ENCODE data around the gene PYGM. TPM values are rescaled to one million over a fixed set of nuclear protein-coding genes. Genes with fewer than 3 reads are reported as not detected.

Gene PYGM
- total RNA-seq, 1 experiment from 2014 or later = 1.7 TPM

GRCh38 chr11:64765851-64766665 lies 6.3 kb upstream of the PYGM start:
- Histone ChIP-seq H3K9ac (ENCODE audit: low read length) (no peak overlapping the region), H3K27ac (ENCODE audit: low read depth, low read length) (no peak overlapping the region), H2AFZ (ENCODE audit: low read depth, low read length, poor library complexity, severe bottlenecking) (no peak overlapping the region), H3K79me2 (ENCODE audit: insufficient read depth, low read length) (peaks cover 63% of the 10 kb centered on the region), H3K9me3 (ENCODE audit: control insufficient read depth in 1 of 2, insufficient read depth in 1 of 2, low read depth in 1 of 2, low read length in 2 of 2) (no peaks in the 10 kb centered on the region), H3K4me1 (ENCODE audit: control insufficient read depth in 1 of 2, insufficient read depth in 2 of 2, low read length in 2 of 2) (peaks cover 0 to 5% of the 10 kb centered on the region in 2 experiments; a peak in 1 of 4 replicates), H4K20me1 (ENCODE audit: insufficient read depth) (peaks cover 31% of the 10 kb centered on the region; the same call in 1 of the 2 replicates), H3K9me2 (ENCODE audit: insufficient read depth) (no peaks in the 10 kb centered on the region), H3K4me2 (ENCODE audit: low read length) (no peak overlapping the region), H3K27me3 (ENCODE audit: insufficient read depth, low read length) (no peaks in the 10 kb centered on the region), H3K4me3 (replicated peaks in 1 of 2; ENCODE audit: low read depth in 1 of 2, low read length in 2 of 2) (no peak overlapping the region), H3K36me3 (ENCODE audit: control insufficient read depth in 1 of 2, insufficient read depth in 2 of 2, low read length in 2 of 2) (peaks cover 71 to 77% of the 10 kb centered on the region in 2 experiments)
- ChIA-PET CTCF (no interaction called here), POLR2A (interaction anchor here (1.4 kb wide), 1 partner anchor 13 kb away, joined by 3 read pairs; no protein-coding TSS in a partner anchor), RAD21 (ENCODE audit: low non-redundant PET in 1 of 2, low total read pairs in 2 of 2, uncharacterized antibody in 2 of 2, unreplicated experiment in 2 of 2) (no interaction called here)
- intact Hi-C loops (cut with micrococcal nuclease) = no loop called here
- DNase-seq (ENCODE audit: low read depth, low spot score) (no peak), ATAC-seq (no peak)
- BruUV-seq (replicated peaks) = no TSS peak
- TF ChIP-seq SIN3A (IDR thresholded peaks at IDR 0.05; ENCODE audit: low read depth) = no peak
- TF ChIP-seq RAD21 (IDR thresholded peaks at IDR 0.05; ENCODE audit: low read depth) = no peak

- BruUV-seq (replicated peaks) = no TSS peak
- CTCF ChIA-PET = no interaction called here
- peaks cover 64 to 71% of the 10 kb centered on the region in 2 experiments for H3K36me3 ChIP-seq (ENCODE audit: control insufficient read depth in 1 of 2, insufficient read depth in 2 of 2, low read length in 2 of 2)
These were observed 5.6 kb upstream of the PYGM start for GRCh38 chr11:64765291-64765850.

More at GRCh38 chr11:64765291-64765850, 5.6 kb upstream of the PYGM start:
- Histone ChIP-seq H4K20me1 (ENCODE audit: insufficient read depth) (peaks cover 26% of the 10 kb centered on the region; the same call in 1 of the 2 replicates), H3K4me3 (replicated peaks in 1 of 2; ENCODE audit: low read depth in 1 of 2, low read length in 2 of 2) (no peak overlapping the region), H3K9me3 (ENCODE audit: control insufficient read depth in 1 of 2, insufficient read depth in 1 of 2, low read depth in 1 of 2, low read length in 2 of 2) (no peaks in the 10 kb centered on the region), H3K4me2 (ENCODE audit: low read length) (no peak overlapping the region), H2AFZ (ENCODE audit: low read depth, low read length, poor library complexity, severe bottlenecking) (no peak overlapping the region), H3K79me2 (ENCODE audit: insufficient read depth, low read length) (peaks cover 56% of the 10 kb centered on the region), H3K27ac (ENCODE audit: low read depth, low read length) (no peak overlapping the region), H3K4me1 (ENCODE audit: control insufficient read depth in 1 of 2, insufficient read depth in 2 of 2, low read length in 2 of 2) (peaks cover 0 to 5% of the 10 kb centered on the region in 2 experiments; a peak in 1 of 4 replicates), H3K27me3 (ENCODE audit: insufficient read depth, low read length) (no peaks in the 10 kb centered on the region), H3K9me2 (ENCODE audit: insufficient read depth) (no peaks in the 10 kb centered on the region), H3K9ac (ENCODE audit: low read length) (no peak overlapping the region)
- no peak for ATAC-seq
- intact Hi-C loops (cut with micrococcal nuclease) = no loop called here
- DNase-seq (ENCODE audit: low read depth, low spot score) = no peak
- RAD21 ChIA-PET (ENCODE audit: low non-redundant PET in 1 of 2, low total read pairs in 2 of 2, uncharacterized antibody in 2 of 2, unreplicated experiment in 2 of 2) = no interaction called here
- no peak for TF ChIP-seq EGR1 (IDR thresholded peaks at IDR 0.05; ENCODE audit: low read depth)
- TF ChIP-seq CEBPB (IDR thresholded peaks at IDR 0.05; ENCODE audit: low read depth) = no peak
- no peak for TF ChIP-seq FOSL1 (IDR thresholded peaks at IDR 0.05; ENCODE audit: low read depth)
- TF ChIP-seq CTCF (IDR thresholded peaks at IDR 0.05 in 2 of 3, conservative IDR thresholded peaks at IDR 0.05 in 1 of 3; ENCODE audit: borderline replicate concordance in 1 of 3, insufficient read depth in 1 of 3, low read depth in 2 of 3, low read length in 2 of 3) = peak in 2 of 3 experiments; percentile 32 to 40; a peak in 2 of 6 replicates
- no peak for TF ChIP-seq REST (IDR thresholded peaks at IDR 0.05; ENCODE audit: low read depth)
- POLR2A ChIA-PET = interaction anchor here (1.4 kb wide), 1 partner anchor 13 kb away, joined by 3 read pairs; no protein-coding TSS in a partner anchor

Data from HCT116 (cell line).